Right lobe of liver (tissue), 4 donors: ENCODE measurements around the gene ZBTB39.
"Not testable (repeated sequence)": the region's sequence is repeated elsewhere in the genome, so short reads cannot be mapped to it uniquely, and the experiment has no call there.

Experiments used
- POLR2A ChIP-seq: fragments of 450-650 bp; IDR thresholded peaks from one replicate; pipeline ENCODE4 v1.6.1; 2017; ENCODE audit warnings: antibody characterized with exemption, mild to moderate bottlenecking
- TF ChIP-seq, protein P1 (sequence below), 4 donors: fragments of 200-600 bp in 3 of 4; fragments of 450-650 bp in 1 of 4; IDR thresholded peaks; one replicate each; pipeline versions ENCODE4 v1.5.1 to v1.8.0; 2016 to 2022; ENCODE audit warnings: antibody characterized with exemption in 4 of 4, mild to moderate bottlenecking in 2 of 4
- donor health status: DM: no; HTN: no; CAD: no.
- donor health status: DM: no; HTN: no; CAD: no.
- donor health status: DM: no; HTN: yes; CAD: no.

DNA sequence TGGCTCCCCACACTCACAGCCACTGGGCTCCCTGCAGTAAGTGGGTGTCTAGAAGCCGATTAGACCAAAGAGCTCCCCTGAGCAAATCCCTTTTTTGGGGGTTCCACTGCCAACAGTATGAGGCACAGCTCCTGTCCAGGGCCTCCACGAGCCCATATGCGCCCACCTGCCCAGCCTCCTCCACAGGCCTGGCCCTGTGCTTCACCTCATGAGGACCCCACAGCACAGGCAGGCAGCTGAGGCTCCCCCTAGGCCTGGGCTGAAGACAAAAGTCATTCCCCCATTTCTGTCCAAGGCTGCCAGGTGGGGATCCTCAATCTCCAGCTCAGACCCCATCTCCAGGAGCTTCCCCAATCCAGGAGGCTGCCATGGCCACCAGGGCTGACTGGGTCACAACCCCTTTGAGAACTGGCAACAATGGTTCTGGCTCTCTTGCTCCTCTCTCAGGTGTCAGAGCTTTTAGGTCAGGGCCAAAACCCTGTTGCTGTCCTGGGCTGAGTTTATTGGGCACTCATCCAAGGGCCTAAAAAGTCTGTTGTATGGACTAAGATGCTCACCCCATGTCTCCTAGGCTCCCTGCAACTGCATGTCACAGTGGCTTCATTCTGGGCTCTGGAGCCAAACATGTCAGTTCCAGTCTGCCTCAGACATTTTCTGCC lies 23.6 kb downstream of the ZBTB39 start:
- TF ChIP-seq, protein P1, sequence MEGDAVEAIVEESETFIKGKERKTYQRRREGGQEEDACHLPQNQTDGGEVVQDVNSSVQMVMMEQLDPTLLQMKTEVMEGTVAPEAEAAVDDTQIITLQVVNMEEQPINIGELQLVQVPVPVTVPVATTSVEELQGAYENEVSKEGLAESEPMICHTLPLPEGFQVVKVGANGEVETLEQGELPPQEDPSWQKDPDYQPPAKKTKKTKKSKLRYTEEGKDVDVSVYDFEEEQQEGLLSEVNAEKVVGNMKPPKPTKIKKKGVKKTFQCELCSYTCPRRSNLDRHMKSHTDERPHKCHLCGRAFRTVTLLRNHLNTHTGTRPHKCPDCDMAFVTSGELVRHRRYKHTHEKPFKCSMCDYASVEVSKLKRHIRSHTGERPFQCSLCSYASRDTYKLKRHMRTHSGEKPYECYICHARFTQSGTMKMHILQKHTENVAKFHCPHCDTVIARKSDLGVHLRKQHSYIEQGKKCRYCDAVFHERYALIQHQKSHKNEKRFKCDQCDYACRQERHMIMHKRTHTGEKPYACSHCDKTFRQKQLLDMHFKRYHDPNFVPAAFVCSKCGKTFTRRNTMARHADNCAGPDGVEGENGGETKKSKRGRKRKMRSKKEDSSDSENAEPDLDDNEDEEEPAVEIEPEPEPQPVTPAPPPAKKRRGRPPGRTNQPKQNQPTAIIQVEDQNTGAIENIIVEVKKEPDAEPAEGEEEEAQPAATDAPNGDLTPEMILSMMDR (IDR thresholded peaks at IDR 0.05): not testable (repeated sequence)
- TF ChIP-seq POLR2A: not testable (repeated sequence)
